DMS 273 treated with DMSO at 0.1 percent for 48 hours (cell line): ENCODE measurements around the gene TPSG1.
A peak's percentile ranks its signal among the peaks of the same experiment; 100 is the strongest.
"Not testable (repeated sequence)": the region's sequence is repeated elsewhere in the genome, so short reads cannot be mapped to it uniquely, and the experiment has no call there.

Experiments
- DNase-seq: peaks from one replicate; lab custom pipeline; 2025; lab: John Stamatoyannopoulos, UW

TPSG1 gene

DNA sequence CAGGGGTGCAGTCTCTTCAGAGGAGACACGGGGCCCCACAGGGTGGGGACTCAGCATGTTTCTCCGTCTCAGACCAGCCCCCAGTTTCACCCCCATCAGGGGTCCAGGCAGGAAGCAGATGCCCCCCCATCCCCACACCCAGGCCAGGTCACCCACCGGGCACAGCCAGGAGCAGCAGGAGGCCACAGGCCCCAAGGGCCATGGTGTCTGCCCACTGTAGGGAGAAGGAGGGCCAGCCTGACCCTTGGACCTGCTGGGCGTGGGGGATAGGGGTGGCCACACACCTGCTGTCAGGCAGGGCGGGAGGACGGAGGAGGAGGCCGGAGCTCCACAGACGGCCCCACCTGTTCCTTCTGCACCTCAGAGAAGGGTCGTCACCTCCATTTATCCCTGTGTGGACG lies at the start of gene TPSG1:
TSS of gene TPSG1 (minus strand) at position 218 of the 401 bp plus-strand sequence. CDS start at position 202, 16 bp downstream.
- DNase-seq: no peak

DNA sequence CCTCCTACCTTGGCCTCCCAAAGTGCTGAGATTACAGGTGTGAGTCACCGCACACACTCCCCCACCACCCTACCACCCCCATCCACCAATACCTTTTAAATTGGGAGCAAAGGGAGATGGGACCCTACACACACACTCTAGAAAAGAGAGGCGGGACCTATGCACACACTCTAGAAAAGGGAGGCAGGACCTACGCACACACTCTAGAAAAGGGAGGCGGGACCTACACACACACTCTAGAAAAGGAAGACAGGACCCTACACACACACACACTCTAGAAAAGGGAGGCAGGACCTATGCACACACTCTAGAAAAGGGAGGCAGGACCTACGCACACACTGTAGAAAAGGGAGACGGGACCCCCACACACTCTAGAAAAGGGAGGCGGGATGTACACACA lies 49.7 kb upstream of the TPSG1 start:
- DNase-seq: no peak

DNA sequence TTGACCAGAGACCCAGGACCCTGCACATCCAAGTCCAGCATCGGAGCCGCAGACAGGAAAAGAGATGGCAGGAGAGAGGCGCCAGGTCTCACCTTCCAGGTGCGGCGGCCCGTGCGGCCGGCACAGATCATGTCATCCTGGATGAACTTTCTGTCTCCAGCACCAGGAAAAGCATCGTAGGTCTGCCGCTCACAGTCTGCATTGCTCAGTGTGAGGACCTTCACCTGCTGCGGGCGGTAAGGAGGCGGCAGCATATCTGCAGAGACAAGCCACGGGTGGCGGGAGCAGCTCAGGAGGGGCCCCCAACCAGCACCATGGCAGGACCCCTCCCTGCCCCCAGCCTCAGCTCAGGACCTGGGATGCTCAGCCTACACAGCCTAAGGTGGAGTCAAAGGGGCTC lies 48.7 kb upstream of the TPSG1 start:
- no peak for DNase-seq

DNA sequence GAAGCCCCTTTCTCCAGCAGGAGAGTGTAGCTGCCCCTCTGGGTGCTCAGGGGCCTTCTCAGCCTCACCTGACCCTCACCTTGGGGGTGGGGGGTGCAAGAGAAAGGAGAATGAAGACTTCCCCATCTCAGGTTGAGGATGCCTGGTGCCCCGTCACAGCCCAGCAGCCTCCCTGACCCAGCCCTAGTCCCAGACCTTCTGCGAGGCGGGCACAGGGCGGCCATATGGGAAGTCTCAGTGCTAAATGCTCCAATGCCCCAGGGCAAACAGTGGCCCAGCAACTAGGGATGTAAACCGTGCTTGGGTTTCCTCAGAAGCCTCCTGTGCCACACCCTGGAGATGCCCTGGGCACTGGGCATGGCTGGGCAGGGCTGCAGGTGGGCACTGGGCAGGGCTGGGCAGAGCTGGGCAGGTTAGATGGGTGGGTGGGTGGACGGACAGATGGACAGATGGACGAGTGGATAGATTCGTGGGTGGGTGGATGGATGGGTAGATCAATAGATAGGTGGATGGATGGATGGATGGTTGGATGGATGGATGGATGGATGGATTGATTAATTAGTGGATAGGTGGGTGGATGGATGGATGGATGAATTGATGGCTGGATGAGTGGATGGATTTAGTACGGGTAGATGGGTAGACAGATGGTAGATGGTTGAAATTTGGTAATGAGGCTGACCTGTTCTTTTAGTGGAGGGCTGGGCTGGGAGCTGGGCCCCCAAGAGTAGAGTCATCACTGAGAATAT lies 47.6 kb upstream of the TPSG1 start:
- no peak for DNase-seq

DNA sequence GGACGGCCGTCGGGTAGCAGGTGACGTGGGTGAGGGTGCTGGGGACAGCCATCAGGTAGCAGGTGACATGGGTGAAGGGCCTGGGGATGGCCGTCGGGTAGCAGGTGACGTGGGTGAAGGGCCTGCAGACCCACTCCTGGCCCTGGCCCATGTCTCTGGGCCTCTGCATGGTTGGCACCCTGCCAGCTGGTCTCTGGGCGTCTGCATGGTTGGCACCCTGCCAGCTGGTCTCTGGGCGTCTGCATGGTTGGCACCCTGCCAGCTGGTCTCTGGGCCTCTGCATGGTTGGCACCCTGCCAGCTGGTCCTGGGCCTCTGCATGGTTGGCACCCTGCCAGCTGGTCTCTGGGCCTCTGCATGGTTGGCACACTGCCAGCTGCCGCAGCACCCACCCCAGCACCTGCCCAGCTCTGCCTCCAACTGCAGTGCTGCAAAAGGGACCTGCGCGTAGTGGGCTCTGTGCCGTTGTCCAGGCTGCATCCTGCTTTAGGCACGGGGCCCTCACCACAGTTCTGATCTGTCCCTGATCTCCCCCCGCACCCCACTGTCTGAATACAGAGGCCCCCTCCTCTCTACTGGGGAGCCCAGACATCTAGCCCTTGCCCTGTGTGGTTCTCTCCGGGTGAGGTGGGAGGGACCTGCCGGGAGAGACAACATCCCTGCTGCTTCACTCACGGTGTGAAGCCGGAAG lies 46.8 kb upstream of the TPSG1 start:
- DNase-seq: peak; percentile 59

DNA sequence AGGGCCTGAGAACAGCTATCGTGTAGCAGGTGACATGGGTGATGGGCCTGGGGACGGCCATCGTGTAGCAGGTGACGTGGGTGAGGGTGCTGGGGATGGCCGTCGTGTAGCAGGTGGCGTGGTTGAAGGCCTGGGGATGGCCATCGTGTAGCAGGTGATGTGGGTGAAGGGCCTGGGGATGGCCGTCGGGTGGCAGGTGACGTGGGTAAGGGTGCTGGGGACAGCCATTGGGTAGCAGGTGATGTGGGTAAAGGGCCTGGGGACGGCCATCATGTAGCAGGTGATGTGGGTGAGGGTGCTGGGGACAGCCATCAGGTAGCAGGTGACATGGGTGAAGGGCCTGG lies 46.3 kb upstream of the TPSG1 start:
- DNase-seq: no peak

DNA sequence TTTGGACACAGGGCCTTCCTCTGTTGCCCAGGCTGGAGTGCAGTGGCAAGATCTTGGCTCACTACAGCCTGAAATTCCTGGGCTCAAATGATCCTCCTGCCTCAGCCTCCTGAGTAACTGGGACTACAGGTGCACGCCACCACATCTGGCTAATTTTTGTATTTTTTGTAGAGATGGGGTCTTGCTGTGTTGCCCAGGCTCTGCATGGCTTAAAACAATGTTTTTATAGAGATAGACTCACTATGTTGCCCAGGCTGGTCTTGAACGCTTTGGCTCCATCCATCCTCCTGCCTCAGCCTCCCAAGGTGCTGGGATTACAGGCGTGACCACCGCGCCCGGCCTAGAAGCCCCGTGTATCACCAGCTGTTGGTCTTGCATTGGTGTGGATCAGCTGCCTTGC lies 44.4 kb upstream of the TPSG1 start:
- not testable (repeated sequence) for DNase-seq

DNA sequence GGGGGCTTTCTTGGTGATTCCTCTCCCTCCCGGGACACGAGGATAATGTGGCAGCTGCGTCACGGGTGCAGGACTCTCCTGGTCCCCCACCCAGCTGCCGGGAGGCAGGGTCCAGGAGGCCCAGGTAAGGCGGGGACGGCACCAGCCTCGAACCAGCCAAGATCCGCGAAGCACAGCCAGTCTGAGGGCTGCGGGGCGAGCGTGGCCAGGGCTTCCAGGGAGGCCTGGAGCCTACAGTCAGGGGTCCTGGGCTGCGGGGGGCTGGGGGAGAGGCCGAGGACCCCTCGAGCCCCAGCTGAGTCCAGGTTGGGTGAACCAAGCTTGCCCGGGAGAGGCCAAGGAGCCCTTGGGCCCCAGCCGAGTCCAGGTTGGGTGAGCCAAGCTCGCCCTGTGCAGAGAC lies 40.8 kb upstream of the TPSG1 start:
- no peak for DNase-seq

DNA sequence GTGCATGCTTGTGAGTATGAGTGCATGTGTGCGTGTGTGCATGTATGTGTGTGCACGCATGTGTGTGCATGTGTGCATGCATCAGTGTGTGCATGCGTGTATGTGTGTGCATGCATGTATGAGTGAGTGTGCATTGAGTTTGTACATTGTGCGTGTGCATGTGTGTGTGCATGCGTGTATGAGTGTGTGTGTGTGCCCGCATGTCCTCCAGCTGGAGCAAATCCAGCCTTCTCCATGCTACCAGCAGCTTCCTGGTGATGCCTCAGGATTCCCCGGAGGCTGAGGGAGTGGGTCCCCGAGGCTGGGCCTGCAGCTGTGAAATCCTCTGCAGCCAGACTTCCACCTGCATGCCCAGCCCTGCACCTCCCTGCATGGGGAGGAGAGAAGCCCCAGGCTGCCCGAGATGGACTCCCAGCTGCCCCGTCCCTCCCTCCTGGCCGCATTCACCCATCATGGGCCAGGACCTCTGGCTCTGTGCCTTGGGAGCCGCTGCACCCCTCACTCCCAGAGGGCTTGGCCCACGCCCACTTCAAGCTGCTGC lies 40.1 kb upstream of the TPSG1 start:
- no peak for DNase-seq

DNA sequence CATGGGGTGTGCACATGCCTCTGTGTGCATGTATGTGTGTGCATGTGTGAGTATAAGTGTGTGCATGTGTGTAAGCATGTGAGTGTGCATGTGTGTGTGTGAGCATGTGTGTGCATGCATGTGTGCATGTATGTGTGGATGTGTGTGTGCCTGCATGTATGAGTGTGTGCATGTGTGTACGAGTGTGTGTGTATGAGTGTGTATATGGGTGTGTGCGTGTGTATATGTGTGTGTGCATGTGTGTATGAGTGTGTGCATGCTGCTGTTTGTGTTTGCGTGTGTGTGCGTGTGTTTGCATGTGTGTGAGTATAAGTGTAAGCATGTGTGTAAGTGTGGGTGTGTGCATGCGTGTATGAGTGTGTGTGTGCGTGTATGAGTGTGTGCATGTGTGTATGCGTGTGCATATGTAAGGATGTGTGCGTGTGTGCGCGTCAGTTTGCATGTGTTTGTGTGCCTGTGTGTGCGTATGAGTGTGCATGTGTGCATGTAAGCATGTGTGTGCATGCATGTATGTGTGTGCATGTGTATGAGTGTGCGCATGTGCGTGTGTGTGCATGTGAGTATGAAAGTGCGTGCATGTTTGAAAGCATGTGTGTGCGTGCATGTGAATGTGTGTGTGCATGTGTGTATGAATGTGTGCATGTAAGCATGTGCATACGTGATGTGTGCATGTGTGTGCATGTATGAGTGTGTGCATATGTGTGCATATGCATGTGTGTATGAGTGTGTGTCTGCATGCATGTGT lies 39.4 kb upstream of the TPSG1 start:
- no peak for DNase-seq

DNA sequence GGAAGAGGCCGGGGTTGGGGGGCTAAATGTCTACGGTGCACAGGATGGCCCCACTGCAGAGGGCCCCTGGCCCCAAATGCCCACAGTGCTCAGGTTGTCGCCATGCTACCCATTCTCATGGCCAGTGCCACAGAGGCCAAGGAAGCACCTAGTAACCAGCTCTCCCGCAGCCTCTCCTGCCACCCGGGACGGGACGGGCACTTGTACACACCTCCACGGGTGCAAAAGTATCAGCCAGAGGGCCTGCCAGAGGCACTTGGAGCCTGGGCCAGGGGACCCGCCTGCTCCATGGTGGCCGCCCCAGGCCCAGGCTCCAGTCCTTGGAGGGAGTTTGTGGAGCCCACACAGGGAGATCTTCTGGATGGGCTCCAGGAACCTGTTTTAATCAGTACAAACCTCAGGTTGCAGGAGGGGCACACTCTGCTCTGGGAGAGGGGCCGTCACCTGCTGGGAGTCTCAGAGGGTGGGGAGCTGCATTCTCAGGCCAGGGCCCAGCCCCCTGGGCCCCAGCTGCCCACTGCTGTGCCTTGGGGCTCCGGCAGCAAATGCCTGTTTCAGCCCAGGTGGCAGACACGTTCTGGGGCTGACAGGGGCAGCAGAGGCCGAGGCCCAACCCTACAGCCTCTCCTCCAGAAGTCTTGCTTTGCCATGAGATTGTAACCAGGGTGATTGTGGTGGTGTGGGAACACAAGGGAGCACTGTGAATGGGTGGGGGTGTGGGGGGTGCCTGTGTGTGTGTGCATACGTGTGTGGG lies 38.7 kb upstream of the TPSG1 start:
- DNase-seq: no peak

DNA sequence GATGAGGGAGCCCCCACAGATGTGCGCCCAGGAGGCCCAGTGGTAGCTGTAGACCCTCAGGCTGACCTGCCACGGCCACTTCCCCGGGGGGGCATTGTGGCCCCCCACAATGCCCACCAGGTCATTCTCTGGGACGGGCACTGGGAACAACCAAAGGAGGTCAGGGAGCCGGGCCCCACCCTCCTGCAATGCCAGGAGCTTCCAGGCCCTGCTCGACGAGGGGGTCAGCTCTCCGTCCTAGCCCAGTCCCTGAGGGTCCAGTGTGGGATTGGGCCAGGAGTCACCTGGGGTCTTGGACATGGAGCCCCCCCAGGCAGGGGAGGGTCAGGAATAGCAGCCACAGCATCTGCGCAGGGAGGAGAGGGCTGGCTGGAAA lies 37.8 kb upstream of the TPSG1 start:
- DNase-seq: no peak

DNA sequence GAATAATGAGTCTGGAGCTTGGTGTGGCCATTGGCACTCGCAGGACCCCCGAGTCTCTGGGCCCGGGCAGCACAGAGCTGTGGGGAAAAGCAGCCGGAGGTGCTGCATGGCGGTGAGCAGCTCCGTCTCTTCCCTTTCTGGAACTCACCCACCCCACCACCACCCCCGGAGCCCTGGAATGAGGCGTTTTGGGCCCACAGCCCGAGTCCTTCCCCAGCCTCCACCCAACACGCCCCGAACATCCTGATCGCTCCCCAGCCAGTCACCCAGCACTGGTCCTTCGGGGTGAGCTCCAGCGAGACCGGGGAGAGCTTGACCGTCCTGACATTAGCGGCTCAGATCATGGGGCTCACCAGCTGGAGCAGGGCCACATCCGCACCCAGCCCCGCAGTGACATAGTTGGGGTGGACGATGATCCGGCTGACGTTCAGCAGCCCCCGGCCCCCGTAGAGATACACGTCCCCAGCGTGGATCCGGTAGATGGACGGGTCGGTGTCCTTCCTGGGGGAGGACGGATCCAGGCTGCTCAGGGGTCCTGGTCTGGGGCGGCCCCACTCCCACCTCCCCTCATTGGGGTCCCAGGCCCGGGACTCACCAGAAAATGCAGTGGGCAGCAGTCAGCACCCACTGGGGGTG lies 37.3 kb upstream of the TPSG1 start:
- no peak for DNase-seq

DNA sequence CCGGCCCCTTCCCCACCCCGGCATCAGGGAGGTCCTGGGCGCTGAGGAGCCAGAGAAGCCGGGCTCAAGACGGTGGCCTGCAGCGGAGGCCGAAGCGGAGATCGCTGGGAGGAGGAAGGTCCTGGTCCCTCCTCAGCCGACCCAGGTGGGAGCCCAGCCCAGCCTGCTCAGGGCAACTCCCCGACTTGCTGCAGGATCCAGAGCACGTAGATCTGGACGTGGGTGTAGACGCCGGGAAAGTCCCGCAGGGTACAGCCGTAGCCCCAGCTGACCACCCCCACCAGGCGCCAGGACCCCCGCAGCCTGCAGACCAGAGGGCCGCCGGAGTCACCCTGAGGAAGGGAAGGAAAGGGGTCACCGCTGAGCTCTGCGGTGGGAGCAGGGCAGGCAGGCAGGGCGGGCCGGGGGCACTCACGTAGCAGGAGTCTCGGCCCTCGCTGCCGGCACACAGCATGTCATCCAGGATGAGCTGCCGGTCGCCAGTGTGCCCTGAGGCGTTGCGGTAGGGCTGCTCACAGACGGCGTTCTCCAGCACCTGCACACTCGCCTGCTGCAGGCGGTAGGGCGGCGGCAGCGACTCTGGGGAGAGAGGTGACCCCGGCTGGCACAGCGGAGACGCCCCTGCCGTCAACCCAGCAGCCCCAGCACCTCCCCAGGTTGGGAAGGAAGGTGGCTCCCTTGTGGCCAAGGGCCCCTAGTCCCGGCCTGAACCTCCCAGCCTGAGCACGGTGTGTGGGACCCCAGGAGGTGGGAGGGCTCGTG lies 36.2 kb upstream of the TPSG1 start:
- no peak for DNase-seq

DNA sequence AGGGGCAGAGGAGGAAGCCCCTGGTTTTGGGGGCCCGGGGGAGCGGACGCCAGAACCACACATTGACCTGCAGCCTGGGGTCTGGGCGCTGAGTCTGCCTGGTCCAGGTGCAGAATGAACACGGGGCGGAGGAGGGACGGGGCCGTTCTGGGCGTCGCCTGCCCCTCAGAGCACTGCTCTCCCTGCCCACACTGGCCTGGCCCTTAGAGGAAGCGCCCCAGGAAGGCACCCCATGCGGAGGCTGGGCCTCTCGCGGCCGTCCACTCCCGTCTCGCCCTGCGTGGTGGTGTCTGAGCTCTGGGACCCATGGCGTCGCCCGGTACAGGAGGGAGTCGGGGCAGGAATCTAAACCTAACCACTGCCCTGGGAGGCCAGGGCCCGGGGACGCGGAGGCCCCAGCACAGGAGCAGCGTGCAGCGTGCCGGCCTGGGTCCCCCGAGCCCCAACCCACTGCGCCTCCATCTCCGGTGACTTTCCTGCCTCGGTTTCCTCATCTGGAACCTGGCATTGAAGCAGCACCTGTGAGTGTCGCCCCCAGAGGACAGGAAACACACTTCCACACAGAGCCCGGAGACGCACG lies 35.1 kb upstream of the TPSG1 start:
- no peak for DNase-seq

DNA sequence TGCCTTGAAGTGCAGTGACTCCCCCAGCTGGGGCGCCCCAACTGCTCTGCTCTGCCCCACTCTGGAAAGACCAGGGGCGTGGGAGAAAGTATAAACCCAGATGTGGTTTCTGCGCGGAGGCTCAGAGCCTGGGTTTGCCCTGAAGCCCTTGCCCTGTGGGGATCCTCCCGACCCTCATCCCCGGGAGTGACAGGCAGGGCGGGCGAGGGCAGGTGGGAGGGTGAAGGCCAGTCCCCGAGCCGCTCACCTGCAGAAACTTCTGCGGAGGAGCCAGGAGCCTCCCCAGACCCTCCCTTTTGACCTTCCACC lies 34.6 kb upstream of the TPSG1 start:
- no peak for DNase-seq

DNA sequence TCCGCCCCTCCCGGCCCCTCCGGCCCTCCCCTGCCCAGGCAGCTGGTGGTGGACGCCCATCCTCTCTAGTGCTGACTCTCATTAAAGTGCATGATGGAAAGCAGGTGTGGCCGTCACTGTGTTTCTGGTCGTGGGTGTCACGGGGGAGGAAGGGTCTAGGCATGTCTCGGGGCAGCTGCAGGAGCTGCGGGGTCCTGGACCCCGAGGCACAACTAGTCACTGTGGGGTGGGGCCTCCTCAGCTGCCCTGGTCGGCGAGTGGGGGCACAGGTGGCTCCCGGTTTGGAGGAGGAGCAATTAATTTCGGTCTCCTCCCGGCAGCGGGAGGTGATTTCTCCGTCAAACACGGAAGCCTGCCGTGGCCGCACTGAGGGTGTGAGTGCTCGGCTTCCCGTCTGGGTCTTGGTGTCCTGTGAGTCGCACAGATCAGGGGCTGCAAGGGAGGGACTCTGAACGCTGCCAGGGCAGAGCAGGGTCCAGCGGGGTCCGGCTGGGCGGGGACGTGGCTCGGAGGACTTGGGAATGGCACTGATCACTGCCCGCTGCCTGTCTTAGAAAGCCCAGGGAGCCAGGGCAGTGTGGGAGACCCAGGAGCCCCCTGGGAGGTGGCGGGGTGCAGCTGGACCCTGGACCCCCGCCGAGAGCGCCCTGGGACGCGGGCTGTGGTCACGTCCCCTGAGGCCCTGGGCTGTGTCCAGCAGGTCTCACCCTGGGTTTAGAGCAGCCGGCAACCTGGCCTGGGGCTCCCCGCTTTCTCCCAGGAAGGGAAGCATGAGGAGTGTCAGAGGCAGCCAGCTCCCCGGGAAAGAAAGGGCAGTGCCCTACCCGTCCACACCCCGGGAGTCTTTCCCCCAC lies 34.1 kb upstream of the TPSG1 start:
- DNase-seq: no peak

DNA sequence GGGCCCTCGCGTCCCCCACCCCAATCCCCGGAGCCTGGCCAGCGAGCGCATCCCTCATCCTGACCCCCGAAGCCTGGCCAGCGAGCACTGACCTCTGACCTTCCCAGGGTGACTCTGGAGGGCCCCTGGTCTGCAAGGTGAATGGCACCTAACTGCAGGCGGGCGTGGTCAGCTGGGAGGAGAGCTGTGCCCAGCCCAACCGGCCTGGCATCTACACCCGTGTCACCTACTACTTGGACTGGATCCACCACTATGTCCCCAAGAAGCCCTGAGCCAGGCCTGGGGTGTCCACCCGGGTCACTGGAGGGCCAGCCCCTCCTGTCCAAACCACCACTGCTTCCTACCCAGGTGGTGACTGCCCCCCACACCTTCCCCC lies 33.1 kb upstream of the TPSG1 start:
- DNase-seq: no peak

DNA sequence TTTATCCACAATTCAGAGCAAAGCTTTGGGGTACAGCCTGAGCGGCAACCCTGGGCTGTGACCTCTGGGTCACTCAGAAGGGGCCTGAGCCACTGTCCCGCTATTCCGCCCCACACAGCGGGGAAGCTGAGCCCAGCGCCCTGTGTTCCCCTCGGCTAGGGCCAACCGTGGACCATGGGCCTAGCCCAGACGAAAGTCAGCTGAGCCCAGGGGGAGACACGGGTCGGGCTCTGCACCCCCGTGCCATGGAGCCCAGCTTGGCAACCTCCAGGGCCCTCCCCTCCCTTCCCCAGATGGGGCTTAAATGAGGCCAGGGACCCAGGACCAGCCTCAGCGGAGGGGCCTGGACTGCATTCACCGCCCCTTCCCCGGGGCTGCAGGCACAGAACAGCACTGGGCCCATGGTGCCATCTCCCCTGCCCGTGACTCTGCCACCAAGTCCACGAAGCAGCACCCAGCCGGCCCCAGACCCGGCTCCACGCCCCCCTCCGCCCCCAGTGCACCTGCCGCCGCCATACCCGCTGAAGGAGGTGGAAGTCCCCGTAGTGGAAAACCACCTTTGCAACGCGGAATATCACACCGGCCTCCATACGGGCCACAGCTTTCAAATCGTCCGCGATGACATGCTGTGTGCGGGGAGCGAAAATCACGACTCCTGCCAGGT lies 32.6 kb upstream of the TPSG1 start:
- DNase-seq: no peak
